ENCODE measurements around the gene ISCU. TPM values are rescaled to one million over a fixed set of nuclear protein-coding genes. Genes with fewer than 3 reads are reported as not detected.

ISCU gene
- total and polyA plus RNA-seq, 2 donors (not counting 3 experiments of a cell fraction or from before 2014, with no cell fraction given), result 74.8 to 78.6 TPM

DNA sequence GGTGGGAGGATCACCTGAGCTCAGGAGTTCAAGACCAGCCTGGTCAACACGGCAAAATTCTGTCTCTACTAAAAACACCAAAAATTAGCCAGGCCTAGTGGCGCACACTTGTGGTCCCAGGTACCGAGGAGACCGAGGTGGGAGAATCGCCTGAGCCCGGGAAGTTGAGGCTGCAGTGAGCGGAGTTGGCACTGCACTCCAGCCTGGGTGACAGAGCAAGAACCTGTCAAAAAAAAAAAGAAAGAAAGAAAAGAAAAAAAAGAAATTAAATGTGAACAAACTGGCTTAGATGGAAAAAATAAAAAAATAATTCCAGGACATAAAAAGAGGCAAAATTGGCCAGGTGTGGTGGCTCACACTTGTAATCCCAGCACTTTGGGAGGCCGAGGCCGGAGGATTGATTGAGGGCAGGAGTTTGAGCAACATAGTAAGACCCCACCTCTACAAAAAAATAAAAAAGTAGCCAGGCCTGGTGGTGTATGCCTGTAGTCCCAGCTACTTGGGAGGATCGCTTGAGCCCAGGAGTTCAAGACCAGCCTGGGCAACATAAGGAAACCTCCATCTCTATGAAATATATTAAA is 32.0 kb downstream of the ISCU start:
- H3K79me2 ChIP-seq (ENCODE audit: control insufficient read depth, insufficient read depth, low read length), result no peaks in the 10 kb centered on the region
- ChIA-PET POLR2A (no interaction called here), CTCF (interaction anchor here (0.7 kb wide), 1 partner anchor 23 kb away, joined by 3 read pairs; no protein-coding TSS in a partner anchor)
- no peaks in the 10 kb centered on the region for H3K9me1 ChIP-seq (replicated peaks; ENCODE audit: control insufficient read depth, extremely low read depth, insufficient read depth, low read length)
- H4K20me1 ChIP-seq (replicated peaks; ENCODE audit: control insufficient read depth, extremely low read depth, insufficient read depth, low read length), result no peaks in the 10 kb centered on the region
- no peak overlapping the region for H3K4me2 ChIP-seq (ENCODE audit: insufficient read depth, low read length)
- DNase-seq (ENCODE audit: low read depth, low spot score) (no peak), FAIRE-seq (no peak)
- H2AFZ ChIP-seq (ENCODE audit: low read depth, low read length), result no peak overlapping the region
- intact Hi-C loops (cut with micrococcal nuclease), result no loop called here
- no peak overlapping the region for H3K9ac ChIP-seq (replicated peaks; ENCODE audit: extremely low read depth, insufficient read depth, low read length)
- no TSS peak for BruUV-seq (replicated peaks)
- dilution Hi-C loops (cut with MboI; ENCODE audit: extremely low pct_ligation_motif_present, low sequenced_read_pairs), result no loop called here
- peaks cover 0 to 2% of the 10 kb centered on the region in 2 experiments for H3K27me3 ChIP-seq (ENCODE audit: control insufficient read depth in 2 of 2, insufficient read depth in 2 of 2, low read length in 2 of 2)
- no peaks in the 10 kb centered on the region for H3K4me1 ChIP-seq (ENCODE audit: control insufficient read depth, extremely low read depth, insufficient read depth, low read length)
- H3K9me3 ChIP-seq (replicated peaks; ENCODE audit: control insufficient read depth, insufficient read depth, low read length), result no peaks in the 10 kb centered on the region
- TF ChIP-seq, protein P1, sequence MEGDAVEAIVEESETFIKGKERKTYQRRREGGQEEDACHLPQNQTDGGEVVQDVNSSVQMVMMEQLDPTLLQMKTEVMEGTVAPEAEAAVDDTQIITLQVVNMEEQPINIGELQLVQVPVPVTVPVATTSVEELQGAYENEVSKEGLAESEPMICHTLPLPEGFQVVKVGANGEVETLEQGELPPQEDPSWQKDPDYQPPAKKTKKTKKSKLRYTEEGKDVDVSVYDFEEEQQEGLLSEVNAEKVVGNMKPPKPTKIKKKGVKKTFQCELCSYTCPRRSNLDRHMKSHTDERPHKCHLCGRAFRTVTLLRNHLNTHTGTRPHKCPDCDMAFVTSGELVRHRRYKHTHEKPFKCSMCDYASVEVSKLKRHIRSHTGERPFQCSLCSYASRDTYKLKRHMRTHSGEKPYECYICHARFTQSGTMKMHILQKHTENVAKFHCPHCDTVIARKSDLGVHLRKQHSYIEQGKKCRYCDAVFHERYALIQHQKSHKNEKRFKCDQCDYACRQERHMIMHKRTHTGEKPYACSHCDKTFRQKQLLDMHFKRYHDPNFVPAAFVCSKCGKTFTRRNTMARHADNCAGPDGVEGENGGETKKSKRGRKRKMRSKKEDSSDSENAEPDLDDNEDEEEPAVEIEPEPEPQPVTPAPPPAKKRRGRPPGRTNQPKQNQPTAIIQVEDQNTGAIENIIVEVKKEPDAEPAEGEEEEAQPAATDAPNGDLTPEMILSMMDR (IDR thresholded peaks at IDR 0.05; ENCODE audit: extremely low read depth in 1 of 2, insufficient read depth in 1 of 2, low read depth in 1 of 2, low read length in 2 of 2), result no peak
- TF ChIP-seq POLR2AphosphoS5 (IDR thresholded peaks at IDR 0.05; ENCODE audit: insufficient read depth, low read depth, low read length) (no peak), GATA2 (IDR thresholded peaks at IDR 0.05; ENCODE audit: insufficient read depth, insufficient read length, low read depth, low read length) (no peak), EZH2 (IDR thresholded peaks at IDR 0.05; ENCODE audit: borderline replicate concordance, low read depth, low read length, severe bottlenecking) (no peak), POLR2A (IDR thresholded peaks at IDR 0.05; ENCODE audit: low read depth, low read length) (no peak), MYC (IDR thresholded peaks at IDR 0.05; ENCODE audit: low read depth, low read length) (no peak), JUN (IDR thresholded peaks at IDR 0.05; ENCODE audit: borderline replicate concordance, insufficient read depth, insufficient read length, low read depth) (no peak), FOS (IDR thresholded peaks at IDR 0.05; ENCODE audit: borderline replicate concordance, insufficient read depth, low read length) (no peak)
- TF ChIP-seq, protein P2, sequence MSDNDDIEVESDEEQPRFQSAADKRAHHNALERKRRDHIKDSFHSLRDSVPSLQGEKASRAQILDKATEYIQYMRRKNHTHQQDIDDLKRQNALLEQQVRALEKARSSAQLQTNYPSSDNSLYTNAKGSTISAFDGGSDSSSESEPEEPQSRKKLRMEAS (IDR thresholded peaks at IDR 0.05; ENCODE audit: insufficient read depth, insufficient read length), result no peak
- no peak overlapping the region for H3K27ac ChIP-seq (ENCODE audit: insufficient read depth, low read depth, low read length)
- no peak overlapping the region for H3K4me3 ChIP-seq (replicated peaks in 1 of 3; ENCODE audit: insufficient read depth in 1 of 3, low read depth in 1 of 3, low read length in 3 of 3)
- no peaks in the 10 kb centered on the region for H3K36me3 ChIP-seq (ENCODE audit: control insufficient read depth in 2 of 2, extremely low read depth in 1 of 2, insufficient read depth in 2 of 2, low read length in 2 of 2)
